Endothelial cell of umbilical vein (primary cell): ENCODE results near the gene CFD.

Source experiments
- EZH2 ChIP-seq: IDR thresholded peaks from 2 replicates; pipeline ENCODE4 v1.6.1; 2012; ENCODE audit warnings: borderline replicate concordance, low read depth, mild to moderate bottlenecking, moderate library complexity, low read length, inconsistent platforms; ENCODE audit not compliant: severe bottlenecking
- POLR2A ChIP-seq: IDR thresholded peaks from 2 replicates; pipeline ENCODE4 v1.6.1; 2012; ENCODE audit warnings: low read depth, mild to moderate bottlenecking, control low read depth, low read length
- POLR2AphosphoS5 ChIP-seq: IDR thresholded peaks from 2 replicates; pipeline ENCODE4 v1.6.1; 2012; ENCODE audit warnings: low read depth, mild to moderate bottlenecking, control low read depth, low read length, moderate library complexity; ENCODE audit not compliant: insufficient read depth
- TF ChIP-seq, protein P1 (sequence below), 2 donors: IDR thresholded peaks; 1 replicate in 1 of 2; 2 replicates in 1 of 2; pipeline ENCODE4 v1.5.1; 2011; ENCODE audit warnings: low read length in 2 of 2, mild to moderate bottlenecking in 2 of 2, moderate library complexity in 2 of 2, control low read depth in 1 of 2, inconsistent platforms in 1 of 2, low read depth in 1 of 2; ENCODE audit not compliant: insufficient read depth in 1 of 2; ENCODE audit errors: extremely low read depth in 1 of 2

DNA sequence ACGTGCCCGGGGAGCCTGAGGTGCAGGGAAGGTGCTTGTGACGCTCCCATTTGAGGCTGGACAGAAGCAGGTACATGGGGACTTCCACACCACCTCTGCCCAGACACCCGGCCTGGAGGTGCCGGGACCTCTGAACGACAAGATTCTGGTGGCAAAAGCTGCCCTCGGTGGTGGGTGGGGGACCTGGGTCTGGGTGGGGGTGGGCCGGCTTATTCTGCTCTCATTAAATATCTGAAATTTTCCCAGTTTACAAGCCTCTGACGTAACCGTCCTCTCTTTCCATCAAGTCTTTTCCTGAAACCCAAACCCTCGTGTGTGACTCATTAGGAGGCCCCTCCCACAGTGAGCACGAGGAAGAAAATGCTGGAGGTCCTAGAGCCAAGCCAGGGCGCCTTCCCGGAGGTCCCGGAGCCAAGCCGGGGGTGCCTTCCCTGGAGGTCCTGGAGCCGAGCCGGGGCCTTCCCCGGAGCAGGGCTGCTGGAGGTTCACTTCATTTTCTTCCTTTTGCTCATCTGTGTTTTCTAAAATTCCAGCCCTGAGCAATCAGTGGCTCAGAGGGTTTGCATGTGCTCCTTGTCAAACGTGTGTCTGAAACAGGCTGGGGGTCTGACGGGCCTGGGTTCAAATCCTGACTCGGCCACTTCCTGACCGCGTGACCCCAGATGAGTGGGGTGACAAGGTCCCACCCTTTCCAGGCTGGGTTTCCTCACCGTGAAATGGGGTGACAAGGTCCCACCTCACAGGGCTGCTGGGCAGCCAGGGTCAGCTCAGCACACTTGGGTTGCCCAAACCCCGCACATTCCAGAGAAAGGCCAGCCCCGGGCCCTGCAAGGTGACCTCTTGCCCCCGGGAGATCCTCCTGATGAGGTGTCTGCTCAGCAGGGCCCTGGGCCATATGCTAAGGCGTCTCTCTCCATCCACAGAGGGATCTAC, 10.0 kb downstream of the CFD start:
- no peak for TF ChIP-seq POLR2A
- TF ChIP-seq, protein P1, sequence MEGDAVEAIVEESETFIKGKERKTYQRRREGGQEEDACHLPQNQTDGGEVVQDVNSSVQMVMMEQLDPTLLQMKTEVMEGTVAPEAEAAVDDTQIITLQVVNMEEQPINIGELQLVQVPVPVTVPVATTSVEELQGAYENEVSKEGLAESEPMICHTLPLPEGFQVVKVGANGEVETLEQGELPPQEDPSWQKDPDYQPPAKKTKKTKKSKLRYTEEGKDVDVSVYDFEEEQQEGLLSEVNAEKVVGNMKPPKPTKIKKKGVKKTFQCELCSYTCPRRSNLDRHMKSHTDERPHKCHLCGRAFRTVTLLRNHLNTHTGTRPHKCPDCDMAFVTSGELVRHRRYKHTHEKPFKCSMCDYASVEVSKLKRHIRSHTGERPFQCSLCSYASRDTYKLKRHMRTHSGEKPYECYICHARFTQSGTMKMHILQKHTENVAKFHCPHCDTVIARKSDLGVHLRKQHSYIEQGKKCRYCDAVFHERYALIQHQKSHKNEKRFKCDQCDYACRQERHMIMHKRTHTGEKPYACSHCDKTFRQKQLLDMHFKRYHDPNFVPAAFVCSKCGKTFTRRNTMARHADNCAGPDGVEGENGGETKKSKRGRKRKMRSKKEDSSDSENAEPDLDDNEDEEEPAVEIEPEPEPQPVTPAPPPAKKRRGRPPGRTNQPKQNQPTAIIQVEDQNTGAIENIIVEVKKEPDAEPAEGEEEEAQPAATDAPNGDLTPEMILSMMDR (IDR thresholded peaks at IDR 0.05; ENCODE audit: extremely low read depth in 1 of 2, insufficient read depth in 1 of 2, low read depth in 1 of 2, low read length in 2 of 2): no peak
- TF ChIP-seq POLR2AphosphoS5: no peak
- TF ChIP-seq EZH2: no peak
